Uterus (tissue), 4 donors: ENCODE results near the gene KIF9. TPM values are rescaled to one million over a fixed set of nuclear protein-coding genes. Genes with fewer than 3 reads are reported as not detected.
"Not testable (repeated sequence)": the region's sequence is repeated elsewhere in the genome, so short reads cannot be mapped to it uniquely, and the experiment has no call there.

ENCODE experiments used
- DNase-seq, 2 donors: peaks; one replicate each; pipeline ENCODE4 v3.0.0-alpha.2; 2019 to 2020
- H3K27ac ChIP-seq, 2 donors: fragments of 200-600 bp; sonication (generic); 1 replicate in 1 of 2; 2 replicates in 1 of 2; pipeline ENCODE4 v1.5.1; 2016 to 2018
- H3K27me3 ChIP-seq, 2 donors: fragments of 200-600 bp; sonication (generic); one replicate each; pipeline ENCODE4 v1.5.1; 2018 to 2019; ENCODE audit warnings: control low read depth in 1 of 2
- H3K36me3 ChIP-seq, 2 donors: fragments of 200-600 bp; sonication (generic); one replicate each; pipeline ENCODE4 v1.5.1; 2019; ENCODE audit warnings: control low read depth in 1 of 2
- H3K4me1 ChIP-seq, 2 donors: fragments of 200-600 bp; sonication (generic); one replicate each; pipeline ENCODE4 v1.5.1; 2018 to 2019; ENCODE audit warnings: control low read depth in 1 of 2
- H3K4me3 ChIP-seq, 2 donors: fragments of 200-600 bp; sonication (generic); 1 replicate in 1 of 2; 2 replicates in 1 of 2; pipeline ENCODE4 v1.5.1; 2018 to 2019; ENCODE audit warnings: mild to moderate bottlenecking in 1 of 2
- H3K9me3 ChIP-seq, 2 donors: fragments of 200-600 bp; sonication (generic); one replicate each; pipeline ENCODE4 v1.5.1; 2019; ENCODE audit warnings: control low read depth in 1 of 2
- POLR2A ChIP-seq, 2 donors: fragments of 450-650 bp; IDR thresholded peaks; one replicate each; pipeline ENCODE4 v1.6.1; 2016; ENCODE audit warnings: antibody characterized with exemption in 2 of 2, mild to moderate bottlenecking in 1 of 2, moderate library complexity in 1 of 2
- intact Hi-C: fragments of 100-400 bp; cut with DNase I; formaldehyde crosslinking; loops from one replicate; pipeline ENCODE4 v1.15.1; 2023; ENCODE audit warnings: low total_unique reads
- total RNA-seq, 4 donors: library from RNA; depleted of rRNA in 3 of 4; stranded (reverse); fragments of >200 nt in 3 of 4; gene quantifications; one replicate each; pipeline versions ENCODE4 v1.1.0 to v1.2.4, GENCODE V29; 2014 to 2023
- TF ChIP-seq, protein P1 (sequence below), 4 experiments: fragments of 200-600 bp in 2 of 4; fragments of 450-650 bp in 2 of 4; sonication (generic) in 2 of 4; IDR thresholded peaks; one replicate each; pipeline ENCODE4 v1.5.1; 2016 to 2019; ENCODE audit warnings: antibody characterized with exemption in 4 of 4, mild to moderate bottlenecking in 2 of 4, moderate library complexity in 1 of 4
- donor health status: DM: yes; HTN: yes; CAD: no.

Gene KIF9
- total RNA-seq, 4 donors from 2014 or later: 1.8 to 7.4 (median 4.1) TPM; not detected in 1

DNA sequence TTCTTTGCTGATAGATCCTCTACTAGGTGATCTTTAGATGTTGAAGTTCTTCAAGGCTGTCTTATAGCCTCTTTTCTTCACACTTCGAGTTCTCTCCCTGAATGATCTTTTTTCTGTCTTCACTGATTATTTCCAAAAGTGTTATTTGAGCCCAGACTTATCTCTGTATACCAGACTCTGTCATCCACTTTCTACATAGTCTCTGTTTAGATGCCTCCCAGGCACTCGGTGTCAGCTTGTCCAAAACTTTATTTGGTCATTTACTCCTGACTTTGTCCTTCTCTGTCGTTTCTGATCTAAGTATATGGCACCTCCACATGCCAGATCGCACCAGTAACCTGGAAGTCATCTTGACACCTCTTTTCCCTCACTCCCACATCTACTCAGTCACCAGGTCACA, 27.8 kb upstream of the KIF9 start:
- H3K27me3 ChIP-seq: no peaks in the 10 kb centered on the region
- no peaks in the 10 kb centered on the region for H3K9me3 ChIP-seq
- H3K4me1 ChIP-seq: no peaks in the 10 kb centered on the region
- H3K36me3 ChIP-seq: no peaks in the 10 kb centered on the region
- no peak for DNase-seq
- TF ChIP-seq, protein P1, sequence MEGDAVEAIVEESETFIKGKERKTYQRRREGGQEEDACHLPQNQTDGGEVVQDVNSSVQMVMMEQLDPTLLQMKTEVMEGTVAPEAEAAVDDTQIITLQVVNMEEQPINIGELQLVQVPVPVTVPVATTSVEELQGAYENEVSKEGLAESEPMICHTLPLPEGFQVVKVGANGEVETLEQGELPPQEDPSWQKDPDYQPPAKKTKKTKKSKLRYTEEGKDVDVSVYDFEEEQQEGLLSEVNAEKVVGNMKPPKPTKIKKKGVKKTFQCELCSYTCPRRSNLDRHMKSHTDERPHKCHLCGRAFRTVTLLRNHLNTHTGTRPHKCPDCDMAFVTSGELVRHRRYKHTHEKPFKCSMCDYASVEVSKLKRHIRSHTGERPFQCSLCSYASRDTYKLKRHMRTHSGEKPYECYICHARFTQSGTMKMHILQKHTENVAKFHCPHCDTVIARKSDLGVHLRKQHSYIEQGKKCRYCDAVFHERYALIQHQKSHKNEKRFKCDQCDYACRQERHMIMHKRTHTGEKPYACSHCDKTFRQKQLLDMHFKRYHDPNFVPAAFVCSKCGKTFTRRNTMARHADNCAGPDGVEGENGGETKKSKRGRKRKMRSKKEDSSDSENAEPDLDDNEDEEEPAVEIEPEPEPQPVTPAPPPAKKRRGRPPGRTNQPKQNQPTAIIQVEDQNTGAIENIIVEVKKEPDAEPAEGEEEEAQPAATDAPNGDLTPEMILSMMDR (IDR thresholded peaks at IDR 0.05): no peak
- no peak overlapping the region for H3K4me3 ChIP-seq
- H3K27ac ChIP-seq: no peak overlapping the region
- intact Hi-C loops: no loop called here

DNA sequence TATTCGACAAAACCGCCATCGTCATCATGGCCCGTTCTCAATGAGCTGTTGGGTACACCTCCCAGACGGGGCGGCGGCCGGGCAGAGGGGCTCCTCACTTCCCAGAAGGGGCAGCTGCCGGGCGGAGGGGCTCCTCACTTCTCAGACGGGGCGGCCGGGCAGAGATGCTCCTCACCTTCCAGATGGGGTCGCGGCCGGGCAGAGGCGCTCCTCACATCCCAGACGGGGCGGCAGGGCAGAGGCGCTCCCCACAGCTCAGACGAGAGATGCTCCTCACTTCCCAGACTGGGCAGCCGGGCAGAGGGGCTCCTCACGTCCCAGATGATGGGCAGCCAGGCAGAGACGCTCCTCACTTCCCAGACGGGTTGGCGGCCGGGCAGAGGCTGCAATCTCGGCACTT, 26.6 kb upstream of the KIF9 start:
- DNase-seq, H3K9me3 ChIP-seq, H3K27ac ChIP-seq, H3K27me3 ChIP-seq, H3K36me3 ChIP-seq, H3K4me3 ChIP-seq, H3K4me1 ChIP-seq, intact Hi-C loops: not testable (repeated sequence)

DNA sequence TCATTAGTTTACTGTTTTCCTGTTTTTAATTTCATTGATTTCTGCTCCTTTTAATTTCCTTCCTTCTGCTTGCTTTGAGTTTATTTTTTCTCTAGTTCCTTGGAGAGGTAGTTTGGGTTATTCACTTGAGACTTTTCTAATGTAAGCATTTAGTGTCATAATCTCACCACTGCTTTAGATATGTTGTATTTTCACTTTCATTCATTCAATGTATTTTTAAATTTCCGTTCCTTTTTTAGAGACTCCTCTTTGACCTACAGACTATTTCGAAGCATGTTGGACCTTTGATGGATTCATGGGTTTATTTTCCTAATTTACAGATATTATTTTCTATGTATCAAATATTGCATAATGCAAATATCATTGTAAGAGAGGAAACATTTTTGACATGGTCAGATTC, 23.4 kb upstream of the KIF9 start:
- H3K27me3 ChIP-seq: no peaks in the 10 kb centered on the region
- no peaks in the 10 kb centered on the region for H3K9me3 ChIP-seq
- intact Hi-C loops: no loop called here
- no peak for DNase-seq
- no peaks in the 10 kb centered on the region for H3K4me1 ChIP-seq
- no peak overlapping the region for H3K4me3 ChIP-seq
- no peak overlapping the region for H3K27ac ChIP-seq
- TF ChIP-seq, protein P1 (IDR thresholded peaks at IDR 0.05): no peak
- no peak for TF ChIP-seq POLR2A (IDR thresholded peaks at IDR 0.05)
- H3K36me3 ChIP-seq: no peaks in the 10 kb centered on the region

DNA sequence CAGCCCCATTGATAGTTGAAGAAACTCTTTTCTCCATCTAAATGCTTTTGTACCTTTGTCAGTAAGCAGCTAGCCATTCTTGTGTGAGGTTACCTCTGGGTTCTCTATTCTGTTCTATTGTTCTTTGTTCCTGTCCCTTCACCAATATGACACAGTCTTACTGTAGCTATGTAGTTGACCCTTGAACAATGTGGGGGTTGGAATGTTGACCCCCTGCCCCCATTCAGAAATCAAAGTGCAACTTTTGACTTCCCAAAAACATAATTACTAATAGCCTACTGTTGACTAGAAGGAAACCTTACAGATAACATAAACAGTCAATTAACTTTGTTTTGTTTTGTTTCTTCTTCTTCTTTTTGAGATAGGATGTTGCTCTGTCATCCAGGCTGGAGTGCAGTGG, 18.9 kb upstream of the KIF9 start:
- no peak for DNase-seq
- Histone ChIP-seq H3K36me3 (no peaks in the 10 kb centered on the region), H3K4me1 (no peaks in the 10 kb centered on the region), H3K27me3 (no peaks in the 10 kb centered on the region), H3K4me3 (no peak overlapping the region), H3K27ac (no peak overlapping the region), H3K9me3 (no peaks in the 10 kb centered on the region)
- intact Hi-C loops: no loop called here
- no peak for TF ChIP-seq POLR2A (IDR thresholded peaks at IDR 0.05)
- TF ChIP-seq, protein P1 (IDR thresholded peaks at IDR 0.05): no peak

DNA sequence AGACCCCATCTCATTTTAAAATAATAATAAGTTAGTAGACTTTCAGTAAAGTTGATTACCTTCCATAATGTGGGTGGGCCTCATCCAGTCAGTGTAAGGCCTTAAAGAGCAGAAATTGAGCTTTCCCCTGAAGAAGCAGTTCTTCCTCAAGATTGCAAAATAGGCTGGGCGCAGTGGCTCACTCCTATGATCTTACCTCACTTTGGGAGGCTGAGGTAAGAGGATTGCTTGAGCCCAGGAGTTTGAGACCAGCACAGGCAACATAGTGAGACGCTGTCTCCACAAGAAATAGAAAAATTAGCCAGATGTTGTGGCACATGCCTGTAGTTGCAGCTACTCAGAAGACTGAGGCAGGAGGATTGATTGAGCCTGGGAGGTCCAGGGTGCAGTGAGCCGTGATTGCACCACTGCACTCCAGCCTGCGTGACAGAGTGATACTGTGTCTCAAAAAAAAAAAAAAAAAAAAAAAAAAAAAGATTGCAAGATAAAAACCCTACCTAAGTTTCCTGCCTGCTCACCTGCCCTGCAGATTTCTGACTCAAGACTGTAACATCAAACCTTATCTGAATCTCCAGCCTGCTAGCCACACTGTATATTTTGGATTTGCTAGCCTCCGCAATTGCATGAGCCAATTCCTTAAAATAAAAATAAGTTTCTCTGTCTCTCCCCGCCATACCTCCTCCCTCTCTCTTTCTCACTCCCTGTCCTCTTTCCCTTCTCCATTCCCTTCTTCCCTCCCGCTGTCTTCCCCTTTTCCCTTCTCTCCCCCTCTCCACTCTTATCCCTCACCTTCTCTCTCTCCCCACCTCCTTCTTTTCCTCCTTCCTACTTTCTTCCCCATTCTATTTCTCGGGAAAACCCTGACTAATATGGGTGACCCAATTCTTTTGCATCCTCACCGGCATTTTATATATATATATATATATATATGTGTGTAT, 17.1 kb upstream of the KIF9 start:
- intact Hi-C loops: no loop called here
- Histone ChIP-seq H3K4me3 (no peak overlapping the region), H3K36me3 (no peaks in the 10 kb centered on the region), H3K27ac (no peak overlapping the region), H3K9me3 (no peaks in the 10 kb centered on the region), H3K27me3 (no peaks in the 10 kb centered on the region), H3K4me1 (no peaks in the 10 kb centered on the region)
- TF ChIP-seq, protein P1 (IDR thresholded peaks at IDR 0.05): no peak
- no peak for DNase-seq
